HG02938 (cell line): Measurements from ENCODE around the gene MRPL9.

Experiments
- ATAC-seq: cut with Tn5 transposase; IDR thresholded peaks from one replicate; pipeline ENCODE4 v1.9.1; 2021; ENCODE audit warnings: mild to moderate bottlenecking, moderate library complexity; ENCODE audit not compliant: unreplicated experiment

The MRPL9 gene

GRCh38 chr1:151713874-151714273, 49.4 kb downstream of the MRPL9 start:
- ATAC-seq: no peak

GRCh38 chr1:151713044-151713443, 50.3 kb downstream of the MRPL9 start:
- ATAC-seq: no peak

GRCh38 chr1:151711951-151712350, 51.3 kb downstream of the MRPL9 start:
- no peak for ATAC-seq

- ATAC-seq: no peak
Observed at GRCh38 chr1:151711044-151711800, 52.1 kb downstream of the MRPL9 start.

- ATAC-seq: no peak
Observed at GRCh38 chr1:151710187-151710840, 53.0 kb downstream of the MRPL9 start.
